NT2/D1 (cell line): ENCODE measurements around the gene WFDC11.

ENCODE experiments used
- SUZ12 ChIP-seq: IDR thresholded peaks from 2 replicates; pipeline ENCODE4 v1.6.1; 2011; ENCODE audit not compliant: insufficient read length, insufficient read depth; ENCODE audit errors: extremely low read depth
- YY1 ChIP-seq: IDR thresholded peaks from 2 replicates; pipeline ENCODE4 v1.6.1; 2011; ENCODE audit not compliant: insufficient read length, insufficient read depth

- TF ChIP-seq SUZ12 (no peak), YY1 (no peak)
These were observed 52.4 kb downstream of the WFDC11 start for GRCh38 chr20:45617591-45617990.
